CD8-positive, alpha-beta memory T cell (primary cell): ENCODE measurements around the gene LRRC3C. TPM values are rescaled to one million over a fixed set of nuclear protein-coding genes. Genes with fewer than 3 reads are reported as not detected.
A peak's percentile ranks its signal among the peaks of the same experiment; 100 is the strongest.

ENCODE experiments used
- CTCF ChIA-PET: fragments of 350-600 bp; sonication (Branson Sonifier 250); formaldehyde crosslinking; loops from one replicate; lab custom pipeline; 2021; ENCODE audit warnings: antibody characterized with exemption; lab: Charles Lee
- POLR2A ChIA-PET: fragments of 350-600 bp; sonication (Branson Sonifier 250); formaldehyde crosslinking; loops from one replicate; lab custom pipeline; 2021; ENCODE audit warnings: antibody characterized with exemption; lab: Charles Lee
- DNase-seq, 5 donors: peaks; one replicate each; pipeline versions ENCODE4 v3.0.0 to v3.0.0-alpha.2; 2020 to 2022; ENCODE audit warnings: mixed read lengths in 1 of 5
- H3K27ac ChIP-seq: one replicate; pipeline ENCODE4 v1.7.0; 2013; ENCODE audit warnings: low read depth, mild to moderate bottlenecking, low read length, moderate library complexity
- H3K27me3 ChIP-seq: 2 replicates; pipeline ENCODE4 v1.7.0; 2013; ENCODE audit warnings: low read length, mild to moderate bottlenecking; ENCODE audit not compliant: insufficient read depth, poor library complexity, severe bottlenecking
- H3K36me3 ChIP-seq: 2 replicates; pipeline ENCODE4 v1.7.0; 2013; ENCODE audit warnings: mild to moderate bottlenecking, low read length, moderate library complexity; ENCODE audit not compliant: insufficient read depth
- H3K4me1 ChIP-seq: 2 replicates; pipeline ENCODE4 v1.7.0; 2013; ENCODE audit warnings: mild to moderate bottlenecking, low read length, moderate library complexity; ENCODE audit not compliant: insufficient read depth
- H3K4me3 ChIP-seq: 2 replicates; pipeline ENCODE4 v1.7.0; 2013; ENCODE audit warnings: mild to moderate bottlenecking, low read length
- H3K9me3 ChIP-seq: 2 replicates; pipeline ENCODE4 v1.7.0; 2013; ENCODE audit warnings: mild to moderate bottlenecking, low read length
- H3K27ac Mint-ChIP-seq, 8 donors: one replicate each; pipeline ENCODE4 v1.8.0; 2020 to 2021; ENCODE audit warnings: mixed read lengths in 8 of 8, mild to moderate bottlenecking in 6 of 8, inconsistent platforms in 3 of 8, moderate library complexity in 3 of 8
- H3K27me3 Mint-ChIP-seq, 2 donors: one replicate each; pipeline ENCODE4 v1.8.0; 2020 to 2021; ENCODE audit warnings: mixed read lengths in 2 of 2, mild to moderate bottlenecking in 1 of 2, moderate library complexity in 1 of 2
- H3K36me3 Mint-ChIP-seq, 3 donors: one replicate each; pipeline ENCODE4 v1.8.0; 2020 to 2021; ENCODE audit warnings: mixed read lengths in 3 of 3, inconsistent platforms in 1 of 3, mild to moderate bottlenecking in 1 of 3
- H3K4me1 Mint-ChIP-seq, 3 donors: one replicate each; pipeline ENCODE4 v1.8.0; 2020 to 2021; ENCODE audit warnings: mixed read lengths in 3 of 3, inconsistent platforms in 1 of 3, mild to moderate bottlenecking in 1 of 3
- H3K4me3 Mint-ChIP-seq, 7 donors: one replicate each; pipeline ENCODE4 v1.8.0; 2020 to 2021; ENCODE audit warnings: mixed read lengths in 7 of 7, mild to moderate bottlenecking in 6 of 7, moderate library complexity in 4 of 7, inconsistent platforms in 2 of 7
- H3K9me3 Mint-ChIP-seq, 5 donors: one replicate each; pipeline ENCODE4 v1.8.0; 2020 to 2022; ENCODE audit warnings: mixed read lengths in 5 of 5, mild to moderate bottlenecking in 3 of 5, moderate library complexity in 2 of 5, inconsistent platforms in 1 of 5
- polyA plus RNA-seq: library from polyadenylated mRNA; unstranded; fragments of 300-500 nt; fragmentation: Illumina TruSeq; gene quantifications from one replicate; pipeline ENCODE4 v1.2.3, GENCODE V29; 2021
- total RNA-seq, 2 experiments: library from RNA; stranded (reverse); gene quantifications; one replicate each; pipeline ENCODE4 v1.2.3, GENCODE V29; 2021

The LRRC3C gene
- total and polyA plus RNA-seq, 3 experiments from 2014 or later = not detected

DNA sequence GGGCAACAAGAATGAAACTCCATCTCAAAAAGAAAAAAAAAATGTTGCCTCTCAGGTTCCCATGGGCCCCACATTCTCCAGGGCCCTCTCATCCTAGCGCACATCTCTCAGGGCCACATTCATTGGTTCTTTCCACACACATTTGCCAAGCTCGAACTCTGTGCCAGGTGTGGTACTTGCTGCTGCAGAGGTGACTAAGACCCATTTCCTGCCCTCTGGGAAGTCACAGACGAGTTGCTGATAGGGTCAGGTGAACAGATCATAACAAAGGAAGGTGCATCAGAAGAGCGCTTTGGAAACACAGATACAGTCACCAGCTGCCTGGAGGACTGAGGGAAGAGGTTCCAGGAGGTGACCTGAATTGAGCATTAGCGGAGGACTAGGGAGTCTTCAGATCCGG lies 36.3 kb downstream of the LRRC3C start:
- H3K9me3 Mint-ChIP-seq = no peaks in the 10 kb centered on the region
- POLR2A ChIA-PET = no interaction called here
- CTCF ChIA-PET = interaction anchor here (2.5 kb wide), 1 partner anchor 10 kb away, joined by 7 read pairs; no protein-coding TSS in a partner anchor
- H3K4me3 Mint-ChIP-seq = peak overlapping the region in 4 of 7 donors; percentile 8 to 33 (median 29)
- H3K27ac Mint-ChIP-seq = peak overlapping the region in 7 of 8 donors; percentile 0 to 89 (median 21)
- DNase-seq = no peak
- H3K36me3 Mint-ChIP-seq = no peaks in the 10 kb centered on the region
- H3K4me1 Mint-ChIP-seq = peaks cover 17 to 50% (median 35%) of the 10 kb centered on the region in 3 donors
- Histone ChIP-seq H3K9me3 (no peaks in the 10 kb centered on the region), H3K4me1 (peaks cover 27% of the 10 kb centered on the region), H3K27me3 (no peaks in the 10 kb centered on the region), H3K27ac (no peak overlapping the region), H3K4me3 (no peak overlapping the region), H3K36me3 (no peaks in the 10 kb centered on the region)
- H3K27me3 Mint-ChIP-seq = peaks cover 2 to 16% of the 10 kb centered on the region in 2 donors

DNA sequence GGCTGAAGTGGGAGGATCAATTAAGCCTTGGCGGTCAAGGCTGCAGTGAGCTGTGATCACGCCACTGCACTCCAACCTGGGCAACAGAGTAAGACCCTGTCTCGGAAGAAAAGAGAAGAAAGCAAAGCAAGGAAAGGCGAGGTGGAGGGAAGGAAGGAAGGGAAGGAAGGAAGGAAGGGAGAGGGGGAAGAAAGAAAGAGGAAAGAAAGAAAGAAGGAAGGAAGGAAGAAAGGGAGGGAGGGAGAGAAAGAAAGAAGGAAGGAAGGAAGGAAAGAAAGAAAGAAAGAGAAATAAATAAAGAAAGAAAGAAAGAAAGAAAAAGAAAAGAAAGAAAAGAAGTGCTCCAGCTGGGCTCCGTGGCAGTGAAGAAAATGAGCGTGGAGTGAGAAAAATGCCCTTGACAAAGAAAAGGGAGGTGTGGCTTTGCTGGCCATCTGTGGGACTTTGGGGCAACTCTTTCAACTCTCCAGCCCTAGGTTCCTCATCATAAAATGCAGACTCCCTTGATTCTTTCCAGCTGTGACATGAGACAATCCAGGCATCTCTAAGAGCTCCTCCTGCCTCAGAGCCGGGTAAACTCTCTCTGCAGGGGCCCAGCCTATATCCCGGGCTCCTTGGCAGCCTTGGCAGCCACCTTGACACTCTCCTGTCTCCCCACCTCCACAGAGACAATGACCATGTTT lies 37.6 kb downstream of the LRRC3C start:
- H3K27ac Mint-ChIP-seq = peak overlapping the region in 2 of 8 donors; percentile 14 to 54
- no peak overlapping the region for H3K4me3 ChIP-seq
- no peaks in the 10 kb centered on the region for H3K27me3 ChIP-seq
- DNase-seq = no peak
- no peaks in the 10 kb centered on the region for H3K36me3 ChIP-seq
- POLR2A ChIA-PET = no interaction called here
- peaks cover 6 to 25% of the 10 kb centered on the region in 2 donors for H3K27me3 Mint-ChIP-seq
- H3K4me1 Mint-ChIP-seq = peaks cover 13 to 47% (median 31%) of the 10 kb centered on the region in 3 donors
- peak overlapping the region in 1 of 7 donors; percentile 11 for H3K4me3 Mint-ChIP-seq
- H3K4me1 ChIP-seq = peaks cover 27% of the 10 kb centered on the region
- no peaks in the 10 kb centered on the region for H3K9me3 ChIP-seq
- H3K27ac ChIP-seq = no peak overlapping the region
- H3K36me3 Mint-ChIP-seq = peaks cover 0 to 3% (median 0%) of the 10 kb centered on the region in 3 donors
- H3K9me3 Mint-ChIP-seq = no peaks in the 10 kb centered on the region
- CTCF ChIA-PET = interaction anchor here (1.6 to 2.5 kb wide), 2 partner anchors 11 to 16 kb away, joined by 3 to 7 read pairs; partner anchors contain the start of gene PSMD3

DNA sequence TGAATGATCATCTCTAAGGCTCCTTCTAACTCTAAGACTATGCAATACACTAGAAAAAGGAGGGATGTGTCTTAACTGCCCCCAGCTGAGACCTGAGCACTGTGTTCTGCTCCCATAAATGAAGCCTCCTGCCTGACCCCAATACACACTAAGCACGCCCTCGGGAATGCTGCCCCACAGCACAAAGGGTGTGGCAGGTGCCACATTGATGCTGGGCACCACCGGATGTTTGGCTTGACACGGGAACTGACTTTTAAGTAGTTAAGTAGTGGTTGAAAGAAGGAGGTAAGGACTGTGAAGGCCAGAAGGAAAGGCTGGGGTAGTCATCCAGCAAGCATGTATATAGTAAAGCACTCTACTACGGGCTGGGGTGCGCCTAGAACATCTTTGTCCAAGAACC lies 39.2 kb downstream of the LRRC3C start:
- Histone ChIP-seq H3K27ac (no peak overlapping the region), H3K36me3 (no peaks in the 10 kb centered on the region), H3K4me1 (peaks cover 26% of the 10 kb centered on the region), H3K4me3 (no peak overlapping the region), H3K9me3 (no peaks in the 10 kb centered on the region), H3K27me3 (no peaks in the 10 kb centered on the region)
- peaks cover 0 to 3% (median 0%) of the 10 kb centered on the region in 3 donors for H3K36me3 Mint-ChIP-seq
- POLR2A ChIA-PET = no interaction called here
- H3K4me3 Mint-ChIP-seq = peak overlapping the region in 4 of 7 donors; percentile 13 to 69 (median 38)
- H3K9me3 Mint-ChIP-seq = no peaks in the 10 kb centered on the region
- H3K27me3 Mint-ChIP-seq = peaks cover 6 to 34% of the 10 kb centered on the region in 2 donors
- peaks cover 13 to 42% (median 31%) of the 10 kb centered on the region in 3 donors for H3K4me1 Mint-ChIP-seq
- CTCF ChIA-PET = interaction anchor here (1.6 to 2.4 kb wide), 3 partner anchors 9 to 14 kb away, joined by 3 to 7 read pairs (median 5); partner anchors contain the start of gene PSMD3
- H3K27ac Mint-ChIP-seq = peak overlapping the region in 5 of 8 donors; percentile 8 to 62 (median 20)
- DNase-seq = no peak

DNA sequence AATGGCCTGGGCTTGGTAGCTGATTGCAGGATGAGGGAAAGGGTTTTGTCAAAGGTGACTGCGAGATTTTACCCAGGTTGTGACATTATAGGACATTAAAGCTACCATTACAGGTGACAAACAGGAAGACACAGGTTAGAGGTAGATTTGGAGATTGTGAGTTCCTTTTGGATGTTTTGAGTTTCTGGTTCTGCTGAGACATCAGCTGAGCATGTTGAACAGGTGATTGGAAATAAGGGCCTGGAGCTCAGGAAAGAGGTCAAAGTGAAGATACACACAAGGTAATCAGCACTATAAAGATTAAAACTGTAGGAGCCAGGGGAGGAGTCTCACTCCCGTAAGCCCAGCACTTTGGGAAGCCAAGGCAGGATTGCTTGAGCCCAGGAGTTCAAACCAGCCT lies 41.2 kb downstream of the LRRC3C start:
- H3K36me3 Mint-ChIP-seq = peaks cover 0 to 3% (median 0%) of the 10 kb centered on the region in 3 donors
- CTCF ChIA-PET = interaction anchor here (2.2 to 2.4 kb wide), 2 partner anchors 11 kb away, joined by 7 to 8 read pairs; partner anchors contain the start of gene PSMD3
- H3K27ac Mint-ChIP-seq = peak overlapping the region in 2 of 8 donors; percentile 35 to 66
- H3K9me3 Mint-ChIP-seq = no peaks in the 10 kb centered on the region
- H3K4me1 Mint-ChIP-seq = peaks cover 4 to 28% (median 19%) of the 10 kb centered on the region in 3 donors
- DNase-seq = no peak
- no peak overlapping the region for H3K4me3 Mint-ChIP-seq
- Histone ChIP-seq H3K4me1 (peaks cover 6% of the 10 kb centered on the region), H3K27me3 (no peaks in the 10 kb centered on the region), H3K4me3 (no peak overlapping the region), H3K9me3 (no peaks in the 10 kb centered on the region), H3K36me3 (no peaks in the 10 kb centered on the region), H3K27ac (no peak overlapping the region)
- H3K27me3 Mint-ChIP-seq = peaks cover 8 to 45% of the 10 kb centered on the region in 2 donors
- POLR2A ChIA-PET = no interaction called here

DNA sequence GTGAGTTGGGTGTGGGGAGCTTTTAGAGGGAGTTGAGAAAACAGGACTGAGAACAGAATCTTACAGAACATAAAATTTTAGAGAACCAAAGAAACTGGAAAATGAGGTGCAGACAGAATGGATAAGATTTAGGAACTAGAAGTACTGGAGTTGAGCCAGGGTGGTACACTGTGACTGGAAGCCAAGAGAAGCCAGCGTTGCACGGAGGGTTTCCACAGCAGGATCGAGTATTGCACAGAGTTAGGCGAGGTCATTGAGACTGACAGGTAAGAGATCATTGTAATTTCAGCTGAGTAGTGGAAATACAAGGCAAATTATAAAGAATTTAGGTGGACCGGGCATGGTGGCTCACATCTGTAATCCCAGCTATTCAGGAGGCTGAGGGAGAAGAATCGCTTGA lies 41.8 kb downstream of the LRRC3C start:
- Mint-ChIP-seq H3K27ac (peak overlapping the region in 2 of 8 donors; percentile 25 to 64), H3K4me1 (peaks cover 0 to 23% (median 15%) of the 10 kb centered on the region in 3 donors), H3K36me3 (peaks cover 0 to 3% (median 0%) of the 10 kb centered on the region in 3 donors), H3K27me3 (peaks cover 9 to 48% of the 10 kb centered on the region in 2 donors), H3K4me3 (peak overlapping the region in 1 of 7 donors; percentile 45), H3K9me3 (no peaks in the 10 kb centered on the region)
- POLR2A ChIA-PET = no interaction called here
- Histone ChIP-seq H3K36me3 (no peaks in the 10 kb centered on the region), H3K27ac (no peak overlapping the region), H3K4me1 (no peaks in the 10 kb centered on the region), H3K4me3 (no peak overlapping the region), H3K9me3 (no peaks in the 10 kb centered on the region), H3K27me3 (no peaks in the 10 kb centered on the region)
- CTCF ChIA-PET = interaction anchor here (2.2 to 2.4 kb wide), 2 partner anchors 11 kb away, joined by 7 to 8 read pairs; partner anchors contain the start of gene PSMD3
- no peak for DNase-seq

DNA sequence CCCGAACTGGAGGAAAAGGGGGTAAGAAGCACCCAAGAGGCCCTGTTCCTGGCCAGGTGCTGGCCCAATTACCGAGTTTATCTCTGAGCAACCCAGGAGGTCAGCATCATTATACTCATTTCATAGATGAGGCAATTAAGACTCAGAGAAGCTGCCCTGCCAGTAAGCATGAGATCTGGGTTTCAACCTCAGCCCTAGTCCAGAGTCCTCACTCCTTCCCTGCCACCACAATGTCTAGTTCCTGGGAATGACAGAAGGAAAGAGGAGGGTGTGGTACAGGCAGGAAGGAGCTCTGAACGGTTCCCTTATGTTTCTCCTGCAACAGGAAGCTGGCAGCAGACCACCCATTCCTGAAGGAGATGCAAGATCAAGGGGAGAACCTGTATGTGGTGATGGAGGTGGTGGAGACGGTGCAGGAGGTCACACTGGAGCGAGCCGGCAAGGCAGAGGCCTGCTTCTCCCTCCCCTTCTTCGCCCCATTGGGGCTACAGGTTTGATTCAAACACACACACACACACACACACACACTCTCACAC lies 42.7 kb downstream of the LRRC3C start:
- H3K27ac Mint-ChIP-seq = no peak overlapping the region
- H3K4me3 Mint-ChIP-seq = no peak overlapping the region
- H3K4me1 ChIP-seq = no peaks in the 10 kb centered on the region
- H3K9me3 ChIP-seq = no peaks in the 10 kb centered on the region
- ChIA-PET CTCF (interaction anchor here (2.2 kb wide), 1 partner anchor 10 kb away, joined by 8 read pairs; the partner anchor contains the start of gene PSMD3), POLR2A (interaction anchor here (0.6 kb wide), 1 partner anchor 29 kb away, joined by 6 read pairs; no protein-coding TSS in a partner anchor)
- peaks cover 9 to 49% of the 10 kb centered on the region in 2 donors for H3K27me3 Mint-ChIP-seq
- H3K27me3 ChIP-seq = no peaks in the 10 kb centered on the region
- no peaks in the 10 kb centered on the region for H3K36me3 ChIP-seq
- H3K4me1 Mint-ChIP-seq = peaks cover 0 to 23% (median 15%) of the 10 kb centered on the region in 3 donors
- DNase-seq = no peak
- no peaks in the 10 kb centered on the region for H3K9me3 Mint-ChIP-seq
- no peak overlapping the region for H3K4me3 ChIP-seq
- no peak overlapping the region for H3K27ac ChIP-seq
- H3K36me3 Mint-ChIP-seq = peaks cover 0 to 3% (median 0%) of the 10 kb centered on the region in 3 donors

DNA sequence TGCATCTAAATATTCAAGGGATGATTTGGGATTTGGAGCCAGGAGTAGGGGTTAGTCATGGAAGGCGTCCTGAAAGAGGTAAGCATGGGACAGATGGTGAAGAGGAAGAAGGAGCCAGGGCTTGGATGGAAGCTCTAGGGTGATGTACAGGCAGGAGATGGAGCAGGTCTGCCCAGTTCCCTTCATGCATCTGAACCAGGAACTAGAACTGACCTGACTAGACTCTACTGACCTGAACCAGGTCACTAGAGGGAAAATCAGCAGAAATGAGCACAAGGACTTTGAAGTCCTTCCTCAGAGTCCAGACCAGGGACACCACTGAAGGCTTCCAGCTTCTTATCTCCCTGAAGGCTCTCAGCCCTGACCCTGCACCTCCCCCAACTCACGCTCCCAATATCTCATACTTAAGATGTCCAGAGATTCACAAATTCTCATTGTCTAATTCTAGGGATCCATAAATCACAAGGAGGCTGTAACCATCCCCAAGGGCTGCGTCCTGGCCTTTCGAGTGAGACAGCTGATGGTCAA lies 43.6 kb downstream of the LRRC3C start:
- POLR2A ChIA-PET = no interaction called here
- H3K4me1 ChIP-seq = no peaks in the 10 kb centered on the region
- H3K9me3 ChIP-seq = no peaks in the 10 kb centered on the region
- CTCF ChIA-PET = interaction anchor here (1.2 kb wide), 1 partner anchor 12 kb away, joined by 3 read pairs; no protein-coding TSS in a partner anchor
- Mint-ChIP-seq H3K9me3 (no peaks in the 10 kb centered on the region), H3K4me3 (no peak overlapping the region), H3K36me3 (peaks cover 0 to 3% (median 0%) of the 10 kb centered on the region in 3 donors), H3K27ac (no peak overlapping the region), H3K4me1 (peaks cover 0 to 21% (median 12%) of the 10 kb centered on the region in 3 donors), H3K27me3 (peaks cover 9 to 53% of the 10 kb centered on the region in 2 donors)
- H3K36me3 ChIP-seq = no peaks in the 10 kb centered on the region
- no peak overlapping the region for H3K4me3 ChIP-seq
- no peak overlapping the region for H3K27ac ChIP-seq
- peak in 1 of 5 donors; percentile 23 for DNase-seq
- no peaks in the 10 kb centered on the region for H3K27me3 ChIP-seq
